Lower lobe of right lung (tissue), 2 donors: ENCODE measurements around the gene ZNF565. TPM values are rescaled to one million over a fixed set of nuclear protein-coding genes. Genes with fewer than 3 reads are reported as not detected.

Experiments
- ATAC-seq, 2 donors: fragments of 200-7000 bp; cut with Tn5 transposase; one replicate each; pipeline ENCODE4 v1.9.1; 2020 to 2022; ENCODE audit warnings: mild to moderate bottlenecking in 2 of 2, moderate library complexity in 2 of 2
- DNase-seq: peaks from one replicate; pipeline ENCODE4 v3.0.0-alpha.2; 2020
- H3K27ac ChIP-seq: fragments of 200-600 bp; one replicate; pipeline ENCODE4 v1.8.0; 2022
- H3K27me3 ChIP-seq: fragments of 200-600 bp; one replicate; pipeline ENCODE4 v1.8.0; 2022; ENCODE audit warnings: low read depth
- H3K36me3 ChIP-seq: fragments of 200-600 bp; one replicate; pipeline ENCODE4 v1.8.0; 2022; ENCODE audit warnings: mild to moderate bottlenecking
- H3K4me1 ChIP-seq: fragments of 200-600 bp; one replicate; pipeline ENCODE4 v1.8.0; 2022
- H3K4me3 ChIP-seq: fragments of 200-600 bp; one replicate; pipeline ENCODE4 v1.8.0; 2022; ENCODE audit warnings: mild to moderate bottlenecking
- H3K9me3 ChIP-seq: fragments of 200-600 bp; one replicate; pipeline ENCODE4 v1.8.0; 2022
- intact Hi-C: fragments of 100-400 bp; cut with DNase I; formaldehyde crosslinking; loops from one replicate; pipeline ENCODE4 v1.11.0; 2022
- total RNA-seq: library from RNA; stranded (reverse); fragmentation: NEBNext Ultra II Directional; extraction: Animal tissue kit (Norgen Biotek cat#: 25700); gene quantifications from one replicate; pipeline ENCODE4 v1.2.1, GENCODE V29; 2021
- TF ChIP-seq, protein P1 (sequence below): fragments of 200-600 bp; IDR thresholded peaks from one replicate; pipeline ENCODE4 v1.8.0; 2022; ENCODE audit warnings: antibody characterized with exemption, mild to moderate bottlenecking
- donor health status: DM: no; HTN: yes; CAD: no; lungs with severe emphysema.

ZNF565 gene
- total RNA-seq, 1 donor from 2014 or later, result 3.7 TPM

DNA sequence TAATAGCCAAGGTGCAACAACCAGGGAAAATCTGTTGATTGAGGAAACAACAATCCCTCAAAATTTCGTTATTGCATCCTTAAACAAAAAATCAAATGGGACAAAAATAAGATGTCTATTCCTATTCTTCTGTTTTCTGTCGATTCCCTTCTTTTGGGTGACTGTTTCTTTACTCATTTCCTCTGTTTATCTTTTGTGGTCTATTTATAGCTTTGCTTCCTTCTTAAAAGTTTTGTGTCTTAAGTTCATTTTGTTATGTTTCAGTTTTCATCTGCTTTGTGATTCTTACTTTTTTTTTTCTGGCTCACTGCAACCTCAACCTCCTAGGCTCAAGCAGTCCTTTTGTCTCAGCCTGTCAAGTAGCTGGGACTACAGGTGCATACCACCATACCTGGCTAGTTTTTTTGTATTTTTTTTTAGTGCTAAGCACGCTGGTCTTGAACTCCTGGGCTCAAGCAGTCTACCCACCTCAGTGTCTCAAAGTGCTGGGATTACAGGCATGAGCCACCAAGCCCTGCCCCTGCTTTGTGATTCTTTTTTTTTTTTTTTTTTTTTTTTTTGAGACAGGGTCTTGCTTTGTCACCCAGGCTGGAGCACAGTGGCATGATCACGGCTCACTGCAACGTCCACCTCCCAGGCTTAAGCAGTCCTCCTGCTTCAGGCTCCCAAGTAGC, 10.9 kb upstream of the ZNF565 start:
- Histone ChIP-seq H3K9me3 (peaks cover 11% of the 10 kb centered on the region), H3K4me3 (no peak overlapping the region), H3K27ac (no peak overlapping the region), H3K36me3 (peaks cover 81% of the 10 kb centered on the region), H3K27me3 (no peaks in the 10 kb centered on the region), H3K4me1 (peaks cover 19% of the 10 kb centered on the region)
- no peak for ATAC-seq
- TF ChIP-seq, protein P1, sequence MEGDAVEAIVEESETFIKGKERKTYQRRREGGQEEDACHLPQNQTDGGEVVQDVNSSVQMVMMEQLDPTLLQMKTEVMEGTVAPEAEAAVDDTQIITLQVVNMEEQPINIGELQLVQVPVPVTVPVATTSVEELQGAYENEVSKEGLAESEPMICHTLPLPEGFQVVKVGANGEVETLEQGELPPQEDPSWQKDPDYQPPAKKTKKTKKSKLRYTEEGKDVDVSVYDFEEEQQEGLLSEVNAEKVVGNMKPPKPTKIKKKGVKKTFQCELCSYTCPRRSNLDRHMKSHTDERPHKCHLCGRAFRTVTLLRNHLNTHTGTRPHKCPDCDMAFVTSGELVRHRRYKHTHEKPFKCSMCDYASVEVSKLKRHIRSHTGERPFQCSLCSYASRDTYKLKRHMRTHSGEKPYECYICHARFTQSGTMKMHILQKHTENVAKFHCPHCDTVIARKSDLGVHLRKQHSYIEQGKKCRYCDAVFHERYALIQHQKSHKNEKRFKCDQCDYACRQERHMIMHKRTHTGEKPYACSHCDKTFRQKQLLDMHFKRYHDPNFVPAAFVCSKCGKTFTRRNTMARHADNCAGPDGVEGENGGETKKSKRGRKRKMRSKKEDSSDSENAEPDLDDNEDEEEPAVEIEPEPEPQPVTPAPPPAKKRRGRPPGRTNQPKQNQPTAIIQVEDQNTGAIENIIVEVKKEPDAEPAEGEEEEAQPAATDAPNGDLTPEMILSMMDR, result no peak
- no peak for DNase-seq
- intact Hi-C loops, result no loop called here

DNA sequence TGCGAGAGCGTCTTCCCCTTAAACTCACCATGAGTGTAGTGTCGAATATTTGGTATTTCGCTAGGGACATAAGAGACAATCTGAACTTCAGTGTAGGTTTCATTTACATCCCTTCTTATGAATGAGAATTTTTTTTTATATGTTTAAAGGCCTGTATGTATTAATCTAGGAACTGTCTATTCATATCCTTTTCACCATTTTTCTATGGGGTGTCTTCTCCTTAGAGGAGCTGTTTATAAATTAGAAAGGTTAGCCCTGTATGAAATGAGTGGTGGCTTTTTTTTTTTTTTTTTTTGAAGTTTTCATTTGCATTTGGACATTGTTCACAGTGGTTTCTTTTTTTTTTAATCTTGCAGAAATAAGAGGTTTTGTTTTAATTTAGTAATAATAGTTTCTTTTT, 8.0 kb upstream of the ZNF565 start:
- DNase-seq (no peak), ATAC-seq (no peak)
- H3K36me3 ChIP-seq, result peaks cover 67% of the 10 kb centered on the region
- no peaks in the 10 kb centered on the region for H3K27me3 ChIP-seq
- H3K4me1 ChIP-seq, result peaks cover 24% of the 10 kb centered on the region
- peaks cover 5% of the 10 kb centered on the region for H3K9me3 ChIP-seq
- TF ChIP-seq, protein P1, result no peak
- H3K27ac ChIP-seq, result no peak overlapping the region
- H3K4me3 ChIP-seq, result no peak overlapping the region
- intact Hi-C loops, result no loop called here

DNA sequence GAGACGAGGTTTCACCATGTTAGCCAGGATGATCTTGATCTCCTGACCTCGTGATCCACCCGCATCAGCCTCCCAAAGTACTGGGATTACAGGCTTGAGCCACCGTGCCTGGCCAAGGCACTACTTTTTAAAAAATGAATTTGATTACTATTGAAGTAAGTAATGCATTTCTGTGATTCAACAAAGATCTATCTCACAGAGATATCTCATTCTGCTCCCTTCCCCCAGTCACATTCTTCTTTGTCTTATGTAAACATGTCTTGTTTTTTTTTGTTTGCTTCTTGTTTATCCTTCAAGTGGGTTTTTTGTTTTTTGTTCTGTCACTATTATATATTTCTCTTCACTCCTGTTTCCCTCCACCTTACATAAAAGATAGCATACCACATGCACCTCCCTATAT, 7.0 kb upstream of the ZNF565 start:
- TF ChIP-seq, protein P1, result no peak
- peaks cover 5% of the 10 kb centered on the region for H3K9me3 ChIP-seq
- H3K27me3 ChIP-seq, result no peaks in the 10 kb centered on the region
- no peak overlapping the region for H3K4me3 ChIP-seq
- H3K36me3 ChIP-seq, result peaks cover 57% of the 10 kb centered on the region
- ATAC-seq (no peak), DNase-seq (no peak)
- peaks cover 31% of the 10 kb centered on the region for H3K4me1 ChIP-seq
- intact Hi-C loops, result no loop called here
- no peak overlapping the region for H3K27ac ChIP-seq

DNA sequence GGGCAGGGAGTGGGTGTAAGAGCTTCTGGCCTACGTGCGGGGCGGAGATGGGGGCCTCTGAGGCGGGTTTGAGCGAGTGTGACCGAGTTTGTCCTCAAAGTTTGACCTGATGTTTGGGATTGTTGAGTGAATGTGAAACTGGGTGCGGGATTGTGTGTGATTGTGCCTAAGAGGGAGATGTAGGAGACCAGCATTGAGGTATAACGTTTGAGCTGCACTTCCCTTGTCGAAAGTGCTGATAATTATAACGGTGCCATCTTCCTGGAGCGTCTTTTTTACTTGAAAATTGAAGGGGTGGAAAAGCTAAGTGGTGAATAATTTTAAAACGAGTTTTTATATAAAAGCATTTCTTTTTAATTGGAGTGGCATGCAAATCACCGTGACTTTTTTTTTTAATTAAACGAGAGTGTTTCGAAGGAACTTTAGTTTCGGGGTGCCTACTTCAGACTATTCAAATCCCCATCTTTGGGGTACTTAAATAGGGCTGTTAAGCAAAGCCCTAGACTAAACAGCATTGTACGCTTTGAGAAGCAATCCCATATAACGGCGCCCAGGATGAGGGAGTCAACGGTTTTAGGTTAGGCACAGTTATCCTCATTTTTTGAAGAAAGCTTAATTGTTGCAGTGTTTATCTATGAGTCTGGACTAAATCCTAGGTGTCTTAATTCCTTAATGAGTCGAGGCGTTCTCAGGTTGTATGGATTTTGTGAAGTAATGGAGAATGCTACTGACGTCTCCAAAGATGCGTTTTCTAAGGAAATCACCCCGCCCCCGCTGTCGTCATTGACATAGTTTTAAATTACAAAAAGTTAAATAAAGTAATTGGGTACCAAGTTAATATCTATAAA, 1.0 kb upstream of the ZNF565 start:
- no peak for DNase-seq
- TF ChIP-seq, protein P1, result no peak
- ATAC-seq, result no peak
- Histone ChIP-seq H3K4me1 (peaks cover 26% of the 10 kb centered on the region), H3K27ac (peak overlapping the region; percentile 92), H3K9me3 (no peaks in the 10 kb centered on the region), H3K36me3 (peaks cover 16% of the 10 kb centered on the region), H3K4me3 (peak overlapping the region; percentile 68), H3K27me3 (no peaks in the 10 kb centered on the region)
- intact Hi-C loops, result no loop called here

DNA sequence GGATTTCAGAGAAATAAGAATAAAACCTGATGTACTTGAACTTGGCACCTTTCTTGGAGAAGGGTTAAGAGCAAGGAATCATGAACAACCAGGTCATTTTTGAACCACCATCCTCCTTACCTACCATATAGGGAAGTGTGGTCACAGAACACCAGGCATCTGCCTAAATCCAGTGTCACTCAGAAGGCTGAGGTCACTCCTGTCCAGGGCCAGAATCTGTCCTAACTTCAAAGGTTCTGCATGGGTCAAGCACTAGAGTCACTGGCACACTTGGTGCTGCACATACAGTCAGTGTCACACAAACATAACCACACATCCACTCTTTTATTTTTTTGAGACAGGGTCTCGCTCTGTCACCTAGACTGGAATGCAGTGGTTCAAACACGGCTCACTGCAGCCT, 1.6 kb downstream of the ZNF565 start:
- H3K36me3 ChIP-seq, result no peaks in the 10 kb centered on the region
- no peak overlapping the region for H3K4me3 ChIP-seq
- TF ChIP-seq, protein P1, result no peak
- H3K27ac ChIP-seq, result no peak overlapping the region
- intact Hi-C loops, result no loop called here
- ATAC-seq (no peak), DNase-seq (no peak)
- H3K4me1 ChIP-seq, result peaks cover 25% of the 10 kb centered on the region
- no peaks in the 10 kb centered on the region for H3K27me3 ChIP-seq
- H3K9me3 ChIP-seq, result no peaks in the 10 kb centered on the region
